Small intestine (tissue), 7 donors: ENCODE results near the gene MAN2A1. TPM values are rescaled to one million over a fixed set of nuclear protein-coding genes. Genes with fewer than 3 reads are reported as not detected.
A peak's percentile ranks its signal among the peaks of the same experiment; 100 is the strongest.

Experiments used
- DNase-seq, 2 donors: peaks; one replicate each; pipeline versions ENCODE4 v3.0.0 to v3.0.0-alpha.2; 2013
- FAIRE-seq: peaks from 2 replicates; lab custom pipeline; 2012; peaks lifted over from hg19 to GRCh38; lab: Jason Lieb, UNC
- H3K27ac ChIP-seq, 3 donors: one replicate each; pipeline ENCODE4 v1.5.1; 2013; ENCODE audit warnings: low read length in 2 of 3, mild to moderate bottlenecking in 2 of 3, control low read depth in 1 of 3, inconsistent platforms in 1 of 3, low read depth in 1 of 3, moderate library complexity in 1 of 3
- H3K27me3 ChIP-seq, 3 donors: one replicate each; pipeline ENCODE4 v1.6.1; 2013; ENCODE audit warnings: low read length in 3 of 3, inconsistent platforms in 1 of 3; ENCODE audit not compliant: control insufficient read depth in 3 of 3, insufficient read depth in 3 of 3
- H3K36me3 ChIP-seq, 3 donors: one replicate each; pipeline ENCODE4 v1.6.1; 2013; ENCODE audit warnings: low read length in 3 of 3, inconsistent platforms in 1 of 3, low read depth in 1 of 3, mild to moderate bottlenecking in 1 of 3, moderate library complexity in 1 of 3; ENCODE audit not compliant: control insufficient read depth in 3 of 3, insufficient read depth in 2 of 3
- H3K4me1 ChIP-seq, 3 donors: one replicate each; pipeline ENCODE4 v1.6.1; 2013; ENCODE audit warnings: low read length in 2 of 3, inconsistent platforms in 1 of 3, low read depth in 1 of 3, mild to moderate bottlenecking in 1 of 3, moderate library complexity in 1 of 3; ENCODE audit not compliant: control insufficient read depth in 3 of 3, insufficient read depth in 2 of 3
- H3K4me3 ChIP-seq, 3 donors: one replicate each; pipeline ENCODE4 v1.5.1; 2013; ENCODE audit warnings: low read length in 3 of 3, control low read depth in 1 of 3, inconsistent platforms in 1 of 3, low read depth in 1 of 3, mild to moderate bottlenecking in 1 of 3, moderate library complexity in 1 of 3
- H3K9me3 ChIP-seq, 2 donors: one replicate each; pipeline ENCODE4 v1.6.1; 2013; ENCODE audit warnings: low read depth in 1 of 2, low read length in 1 of 2; ENCODE audit not compliant: control insufficient read depth in 2 of 2, insufficient read depth in 1 of 2
- WGBS, 3 donors: extraction: QIAGEN DNeasy Blood & Tissue Kit; methylation state at CpG; one replicate each; pipeline ENCODE4 v1.1.7; 2013; 5-methylcytosine and 5-hydroxymethylcytosine counted together
- polyA plus RNA-seq, 4 donors: library from polyadenylated mRNA; stranded (reverse) in 3 of 4; unstranded in 1 of 4; fragments of 200-250 nt in 3 of 4; fragments of 120-200 nt in 1 of 4; gene quantifications; one replicate each; pipeline versions ENCODE4 v1.2.1 to v1.2.3, GENCODE V29; 2013
- donor health status: healthy with polysubstance abuse.
- donor health status: control.
- donor health status: control.
- donor health status: Bipolar disorder and iron deficiency.
- donor health status: healthy.

Gene MAN2A1
- polyA plus RNA-seq, 4 donors = 16.3 to 106 (median 21.7) TPM

DNA sequence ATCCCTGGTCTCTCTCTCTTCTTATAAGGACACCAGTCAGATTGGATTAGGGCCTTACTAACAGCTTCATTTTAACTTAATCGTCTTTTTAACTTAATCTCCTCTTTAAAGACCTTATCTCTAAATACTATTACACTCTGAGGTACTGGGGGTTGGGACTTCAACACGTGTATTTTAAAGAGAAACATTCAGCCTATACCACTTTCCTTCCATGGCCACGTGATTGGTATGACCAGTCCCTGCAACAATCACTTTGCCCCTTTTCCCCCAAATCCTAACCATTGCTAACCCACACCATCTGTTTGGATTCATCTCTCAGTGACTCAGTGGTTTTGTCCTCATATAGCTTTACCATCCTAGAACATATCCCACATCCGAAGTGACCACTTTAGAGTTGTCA lies 3.8 kb upstream of the MAN2A1 start:
- no peak overlapping the region for H3K27ac ChIP-seq
- FAIRE-seq = no peak
- H3K4me3 ChIP-seq = no peak overlapping the region

DNA sequence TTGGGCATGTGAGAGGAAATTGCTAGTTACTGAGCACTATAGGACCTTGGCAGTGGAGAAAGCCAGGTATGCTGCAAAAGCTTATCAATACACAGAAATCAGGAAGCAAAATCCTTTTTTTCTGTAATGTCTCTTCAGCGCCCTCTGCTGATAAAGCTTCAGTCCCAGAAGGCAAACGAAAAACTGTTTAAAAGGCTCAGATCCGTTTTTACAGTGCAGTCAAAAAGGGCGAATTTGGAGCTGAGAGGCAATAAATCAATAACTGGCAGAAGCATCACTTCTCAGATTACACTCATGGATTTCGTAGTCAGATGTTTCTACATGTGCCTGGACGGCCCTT lies 1.1 kb upstream of the MAN2A1 start:
- 7 to 15% (median 7%) methylated on average over 6 of the region's 6 CpGs for WGBS, 3 donors
- DNase-seq (peak in 1 of 2 donors; percentile 79), FAIRE-seq (no peak)
- Histone ChIP-seq H3K27me3 (no peaks in the 10 kb centered on the region), H3K4me3 (peak overlapping the region; percentile 32 to 91 (median 56)), H3K36me3 (no peaks in the 10 kb centered on the region), H3K27ac (peak overlapping the region; percentile 91 to 98 (median 93)), H3K9me3 (peaks cover 0 to 12% of the 10 kb centered on the region in 2 donors), H3K4me1 (peaks cover 6 to 16% (median 9%) of the 10 kb centered on the region in 3 donors)

More for the DNA sequence above, 3.8 kb upstream of the MAN2A1 start:
- no peaks in the 10 kb centered on the region for H3K27me3 ChIP-seq
- peaks cover 0 to 12% of the 10 kb centered on the region in 2 donors for H3K9me3 ChIP-seq
- H3K4me1 ChIP-seq = peaks cover 0 to 3% (median 0%) of the 10 kb centered on the region in 3 donors
- no peak for DNase-seq
- H3K36me3 ChIP-seq = no peaks in the 10 kb centered on the region
- WGBS, 3 donors = 77 to 83% (median 81%) methylated on average over 4 of the region's 4 CpGs

DNA sequence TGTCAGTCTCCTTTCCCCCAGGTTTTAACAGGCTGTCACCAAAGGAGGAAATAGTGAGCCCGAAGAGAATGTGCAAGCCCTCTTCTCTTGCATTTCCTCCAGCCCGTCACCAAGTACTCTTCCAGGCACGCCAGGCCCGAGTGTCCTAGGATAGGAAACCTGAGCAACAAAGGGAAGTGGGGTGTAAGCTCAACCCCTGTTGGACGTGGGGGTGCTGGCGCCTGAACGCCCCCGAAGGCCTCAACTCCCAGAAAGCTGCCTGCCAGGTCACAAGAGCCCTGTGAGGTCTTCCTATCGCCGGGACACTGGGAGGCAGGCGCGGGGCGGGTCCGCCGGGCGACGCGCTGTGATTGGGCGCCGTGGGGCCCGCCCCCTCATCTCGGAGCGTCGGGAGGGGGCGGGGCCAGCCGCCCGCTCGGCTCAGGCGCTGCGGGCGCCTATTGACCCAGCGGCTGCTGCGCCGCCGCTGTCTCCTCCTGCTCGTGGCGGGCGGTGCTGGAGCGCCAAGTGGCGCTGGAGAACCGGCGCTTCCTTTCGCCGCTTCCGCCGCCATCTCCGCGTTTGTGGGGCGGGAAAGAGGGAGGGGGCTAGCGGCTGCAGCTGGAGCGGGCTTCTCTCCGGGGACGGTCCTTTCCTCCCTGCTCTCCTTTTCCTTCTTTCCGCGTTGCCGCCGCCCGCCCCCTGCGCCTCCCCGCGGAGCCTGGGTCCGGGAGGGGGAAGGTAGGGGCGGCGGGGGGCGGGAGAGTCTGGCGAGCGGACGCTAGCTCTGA lies 572 bp upstream of the MAN2A1 start:
- H3K27ac ChIP-seq = peak overlapping the region; percentile 91 to 99 (median 99)
- DNase-seq = peak; percentile 92 to 96
- peak overlapping the region; percentile 91 to 97 (median 93) for H3K4me3 ChIP-seq
- H3K36me3 ChIP-seq = no peaks in the 10 kb centered on the region
- WGBS, 3 donors = 0 to 1% (median 1%) methylated on average over 35 to 67 of the region's 68 CpGs
- no peaks in the 10 kb centered on the region for H3K27me3 ChIP-seq
- FAIRE-seq = no peak
- peaks cover 0 to 12% of the 10 kb centered on the region in 2 donors for H3K9me3 ChIP-seq
- H3K4me1 ChIP-seq = peaks cover 7 to 16% (median 10%) of the 10 kb centered on the region in 3 donors

DNA sequence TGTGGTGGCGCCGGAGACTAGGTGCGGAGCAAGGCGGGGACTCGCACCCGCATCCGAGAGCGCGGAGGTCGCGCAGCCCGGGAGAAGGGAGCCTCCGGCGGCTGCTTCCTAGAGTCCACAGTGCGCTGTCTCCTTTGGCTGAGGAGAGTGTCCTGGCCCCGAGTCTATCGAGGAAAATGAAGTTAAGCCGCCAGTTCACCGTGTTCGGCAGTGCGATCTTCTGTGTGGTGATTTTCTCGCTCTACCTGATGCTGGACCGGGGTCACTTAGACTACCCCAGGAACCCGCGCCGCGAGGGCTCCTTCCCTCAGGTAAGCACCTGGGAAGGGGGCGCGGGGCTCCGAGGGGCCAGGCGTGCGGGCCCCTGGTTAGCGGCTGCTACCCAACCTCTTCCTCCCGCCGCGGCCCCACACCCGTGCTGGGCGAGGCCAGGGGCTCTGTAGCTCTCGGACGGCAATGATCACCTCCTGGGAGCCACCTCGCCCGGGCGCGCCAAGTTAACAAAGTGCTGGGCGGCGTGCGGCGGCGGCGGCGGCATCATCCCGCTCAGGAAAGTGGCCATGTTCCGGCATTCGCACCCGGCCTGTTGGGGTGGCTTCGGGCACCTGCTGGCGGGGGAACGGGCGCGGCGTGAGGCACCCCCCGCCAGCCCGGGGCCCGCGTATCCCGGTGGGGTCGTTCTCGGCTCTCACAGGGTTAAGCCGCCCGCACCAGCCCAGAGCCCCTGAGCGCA lies 681 bp downstream of the MAN2A1 start:
- Histone ChIP-seq H3K27me3 (no peaks in the 10 kb centered on the region), H3K27ac (peak overlapping the region; percentile 91 to 99 (median 99)), H3K9me3 (peaks cover 0 to 12% of the 10 kb centered on the region in 2 donors), H3K4me1 (peaks cover 11 to 27% (median 20%) of the 10 kb centered on the region in 3 donors), H3K36me3 (no peaks in the 10 kb centered on the region), H3K4me3 (peak overlapping the region; percentile 91 to 97 (median 93))
- FAIRE-seq (no peak), DNase-seq (peak in 1 of 2 donors; percentile 75)
- WGBS, 3 donors = 0 to 1% (median 1%) methylated on average over 60 to 71 of the region's 71 CpGs

DNA sequence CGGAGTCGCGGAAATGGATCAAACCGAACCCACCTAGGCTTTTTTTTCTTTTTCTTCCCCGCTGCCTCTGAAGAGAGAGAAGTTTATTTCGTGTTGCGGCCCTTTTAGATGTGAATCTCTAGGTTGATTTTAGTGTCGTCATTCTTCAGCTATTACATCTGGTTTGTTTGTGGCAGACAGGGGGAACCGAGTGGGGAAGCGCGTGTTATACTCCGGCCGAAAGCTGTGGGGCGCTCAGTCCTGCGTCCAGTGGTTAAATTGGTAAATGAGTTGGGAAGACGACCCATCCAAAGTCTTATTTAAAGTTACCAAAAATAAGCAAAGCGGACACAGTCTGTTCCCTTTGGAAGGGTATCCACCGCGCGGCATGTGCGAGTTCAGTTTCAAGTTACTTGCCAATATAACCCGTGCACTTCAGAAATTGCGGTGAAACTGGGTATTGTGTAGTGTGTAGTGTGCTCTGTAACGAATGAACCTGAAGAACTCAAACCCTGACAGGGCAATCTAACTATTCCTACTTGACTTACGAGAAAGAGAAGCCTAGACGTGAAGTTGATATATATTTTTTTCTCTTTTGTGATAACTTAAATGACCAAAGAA lies 1.3 kb downstream of the MAN2A1 start:
- DNase-seq (peak; percentile 80 to 86), FAIRE-seq (no peak)
- H3K27me3 ChIP-seq = no peaks in the 10 kb centered on the region
- H3K27ac ChIP-seq = peak overlapping the region; percentile 91 to 99 (median 99)
- 1 to 2% (median 1%) methylated on average over 26 of the region's 26 CpGs for WGBS, 3 donors
- H3K4me1 ChIP-seq = peaks cover 11 to 29% (median 21%) of the 10 kb centered on the region in 3 donors
- H3K4me3 ChIP-seq = peak overlapping the region; percentile 91 to 97 (median 93)
- no peaks in the 10 kb centered on the region for H3K36me3 ChIP-seq
- H3K9me3 ChIP-seq = peaks cover 0 to 12% of the 10 kb centered on the region in 2 donors

DNA sequence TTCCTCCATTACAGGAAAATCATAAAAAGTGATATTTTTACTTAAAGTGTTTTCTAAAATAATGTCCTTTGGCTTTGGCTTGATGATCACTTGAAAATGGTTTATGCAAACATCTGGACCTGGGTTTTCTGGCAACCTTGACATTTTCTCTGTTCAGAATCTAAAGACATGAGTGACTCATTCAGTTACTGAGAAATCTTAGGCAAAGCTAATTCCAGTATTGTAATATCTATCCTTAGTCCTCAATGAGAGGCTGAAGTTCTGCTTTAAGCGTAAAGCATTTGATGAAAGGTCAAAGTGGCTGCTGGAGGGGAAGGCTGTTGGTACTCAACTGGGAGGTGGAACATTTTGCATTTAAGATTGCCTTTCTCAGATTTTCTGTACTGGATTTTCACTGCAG lies 2.3 kb downstream of the MAN2A1 start:
- WGBS, 3 donors = 11 to 33% (median 22%) methylated on average over 1 of the region's 1 CpG
- FAIRE-seq = no peak
- H3K27ac ChIP-seq = peak overlapping the region in 1 of 3 donors; percentile 99
- peak; percentile 38 to 63 for DNase-seq
- no peaks in the 10 kb centered on the region for H3K27me3 ChIP-seq
- peak overlapping the region in 2 of 3 donors; percentile 91 to 97 for H3K4me3 ChIP-seq
- H3K36me3 ChIP-seq = peaks cover 0 to 2% (median 0%) of the 10 kb centered on the region in 3 donors
- peaks cover 14 to 30% (median 24%) of the 10 kb centered on the region in 3 donors for H3K4me1 ChIP-seq
- H3K9me3 ChIP-seq = peaks cover 0 to 12% of the 10 kb centered on the region in 2 donors

DNA sequence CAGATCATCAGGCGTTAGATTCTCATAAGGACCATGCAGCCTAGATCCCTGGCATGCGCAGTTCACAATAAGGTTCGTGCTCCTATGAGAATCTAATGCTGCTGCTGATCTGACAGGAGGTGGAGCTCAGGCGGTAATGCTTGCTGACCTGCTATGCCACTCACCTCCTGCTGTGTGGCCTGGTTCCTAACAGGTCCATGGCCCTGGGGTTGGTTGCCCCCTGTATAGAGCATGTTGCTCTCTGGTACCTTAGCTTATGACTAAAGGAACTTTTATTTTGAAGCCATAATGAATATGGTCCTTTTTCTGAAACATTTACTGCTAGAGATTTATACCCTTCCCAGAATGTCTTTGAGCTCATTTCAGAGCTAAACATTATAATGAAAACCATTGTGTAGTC lies 3.1 kb downstream of the MAN2A1 start:
- no peaks in the 10 kb centered on the region for H3K27me3 ChIP-seq
- DNase-seq (no peak), FAIRE-seq (no peak)
- peaks cover 0 to 11% of the 10 kb centered on the region in 2 donors for H3K9me3 ChIP-seq
- no peak overlapping the region for H3K4me3 ChIP-seq
- WGBS, 3 donors = 55 to 73% (median 62%) methylated on average over 4 of the region's 4 CpGs
- H3K27ac ChIP-seq = no peak overlapping the region
- peaks cover 0 to 2% (median 0%) of the 10 kb centered on the region in 3 donors for H3K36me3 ChIP-seq
- H3K4me1 ChIP-seq = peaks cover 17 to 35% (median 24%) of the 10 kb centered on the region in 3 donors
